Measurements from ENCODE around the gene ATP13A2.
"Not testable (repeated sequence)": the region's sequence is repeated elsewhere in the genome, so short reads cannot be mapped to it uniquely, and the experiment has no call there.

The ATP13A2 gene

GRCh38 chr1:16938351-16939321, 73.1 kb downstream of the ATP13A2 start:
- Histone ChIP-seq H3K9me3 (no peaks in the 10 kb centered on the region), H3K4me1 (peaks cover 0 to 6% (median 0%) of the 10 kb centered on the region in 4 donors), H3K27ac (no peak overlapping the region), H3K27me3 (no peaks in the 10 kb centered on the region), H3K4me3 (no peak overlapping the region), H3K36me3 (peaks cover 0 to 97% (median 14%) of the 10 kb centered on the region in 3 donors)
- intact Hi-C loops (cut with DNase I; ENCODE audit: low total_unique reads) = no loop called here
- TF ChIP-seq CTCF (IDR thresholded peaks at IDR 0.05) = no peak
- no peak for DNase-seq

DNA sequence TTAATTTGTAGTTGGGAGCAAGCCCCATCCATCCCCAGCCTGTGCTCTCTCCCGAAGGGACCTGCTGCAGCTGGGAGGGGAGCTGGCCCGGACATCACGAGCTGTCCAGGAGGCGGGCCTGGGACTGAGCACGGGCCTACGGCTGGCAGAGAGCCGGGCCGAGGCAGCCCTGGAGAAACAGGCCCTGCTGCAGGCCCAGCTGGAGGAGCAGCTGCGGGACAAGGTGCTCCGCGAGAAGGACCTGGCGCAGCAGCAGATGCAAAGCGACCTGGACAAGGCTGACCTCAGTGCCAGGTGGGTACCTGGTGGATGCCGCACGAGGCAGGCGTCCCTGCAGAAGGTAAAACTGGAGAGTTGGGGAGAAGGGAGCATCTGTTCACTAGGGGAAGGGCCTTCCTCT, 75.1 kb downstream of the ATP13A2 start:
- H3K27ac ChIP-seq; H3K4me3 ChIP-seq; H3K27me3 ChIP-seq; H3K9me3 ChIP-seq; H3K4me1 ChIP-seq; DNase-seq; intact Hi-C loops (cut with DNase I; ENCODE audit: low total_unique reads): not testable (repeated sequence)
- H3K36me3 ChIP-seq = peaks cover 0 to 99% (median 18%) of the 10 kb centered on the region in 3 donors

Data from tibial artery (tissue), 4 donors.